Stimulated activated CD8-positive, alpha-beta memory T cell treated with anti-CD3 and anti-CD28 coated beads, Interleukin-4, amount 100 ng/mL, for 48 hours (primary cell): ENCODE data around the gene LRRC2.
"Not testable (repeated sequence)": the region's sequence is repeated elsewhere in the genome, so short reads cannot be mapped to it uniquely, and the experiment has no call there.

Experiments used
- DNase-seq: peaks from one replicate; pipeline ENCODE4 v3.0.0-alpha.2; 2020

Gene LRRC2, protein sequence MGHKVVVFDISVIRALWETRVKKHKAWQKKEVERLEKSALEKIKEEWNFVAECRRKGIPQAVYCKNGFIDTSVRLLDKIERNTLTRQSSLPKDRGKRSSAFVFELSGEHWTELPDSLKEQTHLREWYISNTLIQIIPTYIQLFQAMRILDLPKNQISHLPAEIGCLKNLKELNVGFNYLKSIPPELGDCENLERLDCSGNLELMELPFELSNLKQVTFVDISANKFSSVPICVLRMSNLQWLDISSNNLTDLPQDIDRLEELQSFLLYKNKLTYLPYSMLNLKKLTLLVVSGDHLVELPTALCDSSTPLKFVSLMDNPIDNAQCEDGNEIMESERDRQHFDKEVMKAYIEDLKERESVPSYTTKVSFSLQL

DNA sequence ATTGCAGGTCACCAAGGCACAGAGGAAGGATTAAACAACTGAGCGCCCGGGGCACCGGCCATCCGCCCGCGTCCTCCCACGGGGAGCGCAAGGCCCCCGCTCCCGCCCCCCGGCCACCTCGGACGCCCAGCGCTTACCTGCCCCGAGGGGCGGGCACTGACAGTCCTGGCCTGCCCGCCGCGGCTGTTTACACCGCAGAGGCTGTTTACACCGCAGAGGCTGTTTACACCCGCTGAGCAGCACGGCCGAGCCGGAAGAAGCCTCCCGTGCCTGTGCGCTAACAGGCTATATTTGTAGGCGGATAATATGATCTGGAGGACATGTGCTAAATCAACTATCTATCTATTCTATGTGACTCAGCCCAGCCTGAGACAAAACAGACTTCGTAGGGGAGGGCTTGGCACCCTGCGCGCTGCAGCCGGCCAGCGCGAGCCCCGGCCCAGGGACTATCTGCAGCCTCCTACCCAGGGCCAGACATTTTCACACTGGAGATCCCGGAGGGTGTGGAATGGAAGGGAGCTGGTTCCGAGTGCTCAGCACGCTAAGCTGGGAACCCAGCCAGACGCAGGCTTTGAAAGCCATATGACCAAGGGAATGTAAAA is at the start of gene LRRC2:
LRRC2 (minus strand) TSS at position 263 of the 602 bp plus-strand sequence. CDS start 14,711 bp downstream, outside the sequence.
- no peak for DNase-seq

DNA sequence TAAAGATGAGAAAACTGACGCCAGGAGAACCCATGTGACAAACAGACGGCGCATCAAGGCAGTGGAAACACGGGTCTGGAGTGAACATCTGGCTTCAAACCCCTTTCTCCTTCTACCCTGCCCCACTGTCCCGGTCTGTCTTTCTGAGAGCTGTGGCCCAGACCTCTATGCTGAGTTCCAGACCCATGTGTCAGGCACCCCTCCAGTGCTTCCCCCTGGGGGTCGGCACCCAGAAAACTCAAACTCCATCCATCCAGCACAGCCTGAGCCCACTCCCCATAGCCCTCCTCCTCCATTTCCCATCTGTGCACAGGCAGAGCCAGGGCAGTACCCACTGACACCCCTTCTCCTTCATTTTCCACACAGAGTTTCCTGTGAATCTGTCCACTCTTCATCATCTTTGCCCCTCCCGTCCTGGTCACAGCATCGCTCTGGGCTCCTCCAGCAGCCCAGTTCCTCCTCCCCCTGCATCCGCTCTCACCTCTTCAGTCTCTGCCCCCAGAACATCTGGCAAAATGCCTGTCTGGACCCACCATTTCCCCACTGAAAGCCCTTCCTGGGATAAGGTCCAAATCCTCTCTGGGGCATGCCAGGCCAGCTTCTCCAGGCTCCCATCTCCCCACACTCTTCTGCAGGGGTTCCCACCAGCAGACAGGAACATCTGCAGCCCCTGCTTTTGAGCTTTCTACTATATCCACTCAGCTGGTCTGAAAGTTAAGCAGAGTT is 49.1 kb upstream of the LRRC2 start:
- DNase-seq: no peak

DNA sequence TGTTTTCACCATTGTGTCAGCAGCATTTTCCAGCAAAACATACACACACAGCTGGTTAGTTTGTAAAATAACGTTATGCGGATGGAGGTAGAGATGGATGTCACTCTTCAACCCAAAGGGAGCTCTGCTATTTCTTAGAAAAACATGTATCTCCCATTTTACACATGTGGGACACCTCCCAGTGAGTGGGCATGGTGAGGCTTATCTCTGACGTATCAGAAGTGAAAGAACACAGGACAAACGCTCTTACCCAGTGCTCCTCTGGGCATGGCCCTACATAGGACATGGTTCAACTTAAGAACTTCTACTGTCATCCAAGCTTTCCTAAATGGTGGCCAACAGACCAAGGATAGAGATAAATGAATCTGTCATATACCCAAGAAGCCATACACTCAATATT is 48.3 kb upstream of the LRRC2 start:
- no peak for DNase-seq

DNA sequence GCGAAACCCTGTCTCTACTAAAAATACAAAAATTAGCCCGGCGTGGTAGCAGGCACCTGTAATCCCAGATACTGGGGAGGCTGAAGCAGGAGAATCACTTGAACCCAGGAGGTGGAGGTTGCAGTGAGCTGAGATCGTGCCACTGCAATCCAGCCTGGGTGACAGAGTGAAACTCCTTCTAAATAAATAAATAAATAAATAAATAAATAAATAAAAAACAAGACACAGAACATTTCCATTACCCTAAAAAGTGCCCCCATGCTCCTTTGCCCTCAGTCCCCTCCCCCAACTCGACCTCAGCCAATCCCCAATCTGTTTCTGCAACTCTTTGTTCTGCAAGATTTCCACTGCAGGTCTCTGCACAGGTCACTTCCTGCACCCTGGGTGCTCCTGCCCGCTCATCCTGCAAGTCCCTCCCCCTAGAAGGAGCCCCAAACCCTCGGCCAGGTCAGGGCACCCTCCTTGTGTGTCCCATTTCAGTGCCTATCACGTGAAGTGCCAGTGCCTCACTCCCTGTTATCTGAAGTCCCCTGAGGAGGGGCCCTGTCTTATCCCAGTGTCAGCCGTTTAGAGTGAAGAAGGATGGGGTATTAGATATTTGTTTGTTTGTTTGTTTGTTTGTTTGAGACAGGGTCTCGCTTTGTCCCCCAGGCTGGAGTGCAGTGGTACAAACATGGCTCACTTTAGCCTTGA is 47.4 kb upstream of the LRRC2 start:
- DNase-seq: no peak

DNA sequence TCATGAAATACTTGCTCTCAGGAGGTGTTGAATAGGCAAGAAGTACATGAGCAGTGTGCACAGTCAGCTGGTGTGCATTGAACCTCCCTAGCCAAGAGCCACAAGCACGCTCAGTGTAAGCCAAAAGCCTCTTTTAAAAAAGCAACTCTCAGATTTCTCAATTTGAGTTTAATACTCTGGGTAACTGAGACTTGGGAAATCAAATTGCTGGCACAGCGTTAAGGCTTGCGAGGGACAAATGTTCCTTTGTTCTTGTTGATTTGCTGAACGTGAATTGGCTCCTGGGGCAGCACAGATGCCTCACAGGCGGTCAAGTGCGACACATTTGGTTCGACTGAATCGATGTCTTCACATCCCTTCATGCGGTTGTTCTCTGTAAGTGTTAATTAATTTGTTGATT is 46.2 kb upstream of the LRRC2 start, which contains the start of gene FAM240A:
FAM240A (plus strand) TSS at position 202 of the 400 bp plus-strand sequence; CDS start at position 361, 159 bp downstream.
- DNase-seq: no peak

DNA sequence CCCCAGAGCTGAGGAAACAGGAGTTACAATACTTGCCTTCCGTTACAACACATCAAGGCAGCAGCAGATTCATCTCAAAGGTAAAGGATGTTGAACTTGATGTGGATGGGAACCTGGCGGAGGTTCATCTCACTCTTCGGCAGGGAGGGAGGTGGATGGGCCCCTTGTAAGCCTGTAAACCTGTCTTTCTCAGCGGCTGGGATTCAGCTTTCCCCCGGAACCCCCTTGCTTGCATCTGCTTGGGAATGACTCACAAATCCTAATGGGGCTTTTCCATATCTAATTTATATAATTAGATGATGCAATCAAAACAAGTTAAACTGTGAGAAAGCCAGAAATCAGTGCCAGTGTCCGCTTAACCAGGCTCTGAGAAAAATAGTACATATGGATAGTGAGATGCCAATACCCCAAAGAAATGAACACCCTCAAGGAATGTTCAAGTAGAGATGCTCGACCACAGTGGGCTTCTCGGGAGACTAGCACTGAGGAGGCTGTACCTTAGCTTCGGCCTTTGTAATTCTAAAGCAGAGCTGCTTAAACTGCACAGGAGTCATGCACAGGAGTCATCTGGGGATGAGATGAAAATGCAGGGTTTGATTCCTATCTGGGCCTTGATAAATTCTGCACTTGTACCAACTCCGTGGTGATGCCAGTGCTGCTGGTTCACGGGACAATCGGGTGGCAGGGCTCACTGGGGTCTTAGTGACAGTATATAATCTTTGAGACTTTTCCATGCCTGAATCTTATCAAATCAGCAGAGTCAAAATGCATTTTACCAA is 44.0 kb upstream of the LRRC2 start:
- no peak for DNase-seq

DNA sequence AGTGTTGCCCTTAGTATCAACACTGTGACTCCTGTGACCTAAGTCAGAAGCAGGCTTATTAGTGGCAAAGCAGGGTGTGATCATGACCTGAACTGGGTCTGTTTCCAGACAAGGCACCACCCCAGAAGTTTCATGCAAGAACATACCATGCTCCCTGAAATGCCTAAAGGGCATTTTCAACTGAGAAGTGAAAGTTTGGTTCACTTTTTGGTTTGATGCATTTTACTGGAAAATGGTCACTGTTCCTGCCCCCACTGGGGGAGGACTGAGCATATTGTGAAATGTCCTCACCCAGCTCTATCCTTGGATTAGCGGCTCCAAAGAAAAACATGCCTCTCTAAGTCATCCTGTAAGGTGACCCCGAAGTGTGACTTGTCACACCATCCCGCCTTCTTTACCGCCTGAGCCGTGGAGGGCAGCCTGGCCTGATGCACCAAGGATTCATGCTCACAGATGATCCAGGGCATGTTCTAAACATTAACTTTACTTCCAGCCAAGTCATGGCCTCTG is 43.2 kb upstream of the LRRC2 start:
- DNase-seq: no peak

DNA sequence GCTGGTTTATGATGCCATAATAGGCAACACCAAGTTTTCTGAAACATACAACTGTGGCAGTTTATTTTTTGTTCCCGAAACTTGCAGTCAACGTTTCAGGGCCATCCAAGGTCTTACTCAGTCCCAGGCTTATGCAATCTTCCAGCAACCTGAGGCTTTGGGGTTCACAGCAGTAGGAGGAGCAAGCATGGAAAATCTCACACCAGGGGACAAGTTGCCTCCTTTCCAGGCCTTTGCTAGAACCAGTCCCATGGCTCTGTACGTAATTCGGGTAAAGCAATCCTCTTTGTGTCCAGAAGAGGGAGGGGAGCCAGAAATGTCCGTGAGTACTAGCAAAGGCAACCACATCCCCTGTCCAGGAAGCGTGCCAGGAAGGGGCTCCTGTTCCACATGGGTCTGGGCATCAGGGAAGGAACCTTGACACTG is 41.5 kb upstream of the LRRC2 start:
- no peak for DNase-seq

DNA sequence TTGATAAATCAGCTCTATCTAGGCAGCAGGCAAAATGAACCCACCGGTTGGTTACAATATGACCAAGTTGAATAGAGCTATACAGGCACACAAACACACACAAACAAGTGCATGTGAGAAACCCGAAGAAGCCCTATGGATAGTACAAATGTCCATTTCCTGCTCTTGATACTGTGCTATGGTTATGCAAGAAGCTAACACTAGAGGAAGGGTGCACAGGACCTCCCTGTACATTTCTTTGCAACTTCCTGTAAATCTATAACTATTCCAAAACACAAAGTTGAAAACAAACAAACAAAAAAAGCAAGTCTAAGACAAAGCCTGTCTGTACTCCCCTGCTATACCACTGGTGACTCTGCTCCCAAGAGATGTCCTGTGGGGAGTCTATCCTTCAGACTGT is 38.0 kb upstream of the LRRC2 start:
- DNase-seq: no peak

DNA sequence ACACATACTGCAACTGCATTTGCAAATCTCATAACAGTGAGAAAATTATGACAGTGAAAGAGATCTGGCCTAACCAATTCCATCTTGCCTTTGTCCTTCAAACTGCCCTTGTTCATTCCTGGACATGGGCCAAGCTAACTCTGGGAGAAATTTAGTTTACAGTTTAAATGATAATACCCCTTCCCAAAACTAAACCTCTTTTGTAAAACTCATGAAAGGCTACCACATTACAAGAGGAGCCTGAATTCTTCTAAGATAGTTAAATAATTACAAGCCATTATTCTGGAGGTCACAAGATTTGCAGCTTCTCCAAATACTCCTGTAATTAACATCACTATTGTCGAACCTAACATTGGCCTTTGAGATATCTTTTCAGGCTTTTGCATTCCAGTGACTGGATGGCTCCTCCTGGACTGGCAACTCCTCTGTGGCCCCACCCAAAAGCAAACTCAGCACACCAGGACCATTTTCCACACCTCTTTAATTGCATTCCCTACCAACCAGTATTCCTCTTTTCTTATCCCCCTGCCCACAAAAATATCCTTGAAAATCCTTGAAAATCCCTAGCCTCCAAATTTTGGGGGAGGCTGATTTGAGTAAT is 37.4 kb upstream of the LRRC2 start:
- DNase-seq: no peak

DNA sequence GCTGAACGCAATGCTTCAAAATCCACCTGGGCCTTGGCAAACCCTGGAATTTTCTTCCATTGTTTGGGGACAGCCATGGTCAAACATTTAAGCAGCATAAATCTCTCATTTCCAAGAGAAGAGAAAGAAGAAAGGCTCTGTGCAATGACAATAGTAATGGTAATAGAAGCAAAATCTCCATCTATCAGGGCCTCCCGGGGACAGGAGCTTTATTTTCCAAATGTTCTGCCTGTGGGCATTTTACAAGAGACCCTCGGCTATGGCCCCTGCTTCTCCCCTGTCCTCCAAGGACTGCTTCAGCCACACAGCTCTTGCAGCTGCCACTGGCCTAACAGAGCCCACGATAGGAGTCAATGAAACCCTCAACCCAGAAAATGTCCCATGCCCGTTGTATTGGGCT is 33.5 kb upstream of the LRRC2 start:
- DNase-seq: no peak

DNA sequence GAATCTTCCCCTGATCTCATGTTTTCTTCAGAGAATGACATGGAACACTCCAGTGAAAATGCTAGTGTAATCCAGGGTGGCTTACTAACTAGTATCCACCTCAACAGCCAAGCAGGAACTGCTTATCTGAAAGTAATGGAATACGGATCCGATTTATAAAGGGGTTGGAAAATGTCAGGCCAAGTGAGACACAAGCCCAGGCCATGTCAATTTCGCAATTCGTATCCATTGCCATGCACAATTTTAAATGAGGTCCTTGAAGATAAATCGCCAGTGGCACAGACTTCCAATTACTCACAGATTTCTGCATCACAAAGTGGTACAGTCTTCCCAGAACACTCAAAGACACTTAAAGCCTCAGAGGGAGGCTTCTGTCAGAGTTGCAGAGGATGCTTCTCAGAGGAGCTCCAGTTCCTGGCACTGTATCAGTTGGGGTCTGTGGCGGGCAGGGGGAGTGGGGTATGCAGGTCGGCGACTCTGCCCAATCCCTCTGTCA is 29.8 kb upstream of the LRRC2 start:
- no peak for DNase-seq

DNA sequence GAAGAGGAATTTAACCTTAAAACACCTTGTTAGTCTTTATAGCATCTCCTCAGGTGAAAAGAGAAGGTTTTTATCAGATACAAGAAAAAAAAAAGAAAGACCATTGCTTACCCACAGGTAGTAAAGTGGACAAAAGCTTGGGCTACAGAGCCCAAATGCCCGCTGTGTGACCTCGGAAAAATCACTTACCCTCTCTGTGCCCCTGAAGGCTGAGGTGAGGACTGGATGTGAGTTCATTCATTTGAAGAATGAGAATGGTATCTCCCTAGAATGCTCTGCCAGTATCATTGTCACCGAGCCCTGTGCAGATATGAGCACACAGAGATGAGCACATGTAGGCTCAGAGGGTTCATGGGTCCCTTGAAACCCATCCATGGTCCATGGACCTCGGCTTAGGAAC is 28.6 kb upstream of the LRRC2 start:
- no peak for DNase-seq

DNA sequence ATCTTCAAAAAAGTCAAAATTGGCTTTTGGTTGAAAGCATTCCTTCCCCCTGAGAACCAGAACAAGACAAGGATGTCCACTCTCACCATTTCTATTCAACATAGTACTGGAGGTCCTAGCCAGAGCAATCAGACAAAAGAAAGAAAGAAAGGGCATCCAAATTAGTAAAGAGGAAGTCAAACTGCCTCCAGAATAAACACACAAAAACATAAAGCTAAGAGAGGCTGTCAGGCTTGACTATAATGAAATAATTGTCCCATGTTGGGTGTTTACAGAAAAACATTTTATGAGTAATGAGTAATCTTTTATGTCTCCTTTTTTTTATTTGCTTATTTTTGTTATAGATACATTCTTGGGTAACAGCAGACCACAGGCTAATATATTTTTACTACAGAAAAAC is 27.9 kb upstream of the LRRC2 start:
- DNase-seq: no peak

DNA sequence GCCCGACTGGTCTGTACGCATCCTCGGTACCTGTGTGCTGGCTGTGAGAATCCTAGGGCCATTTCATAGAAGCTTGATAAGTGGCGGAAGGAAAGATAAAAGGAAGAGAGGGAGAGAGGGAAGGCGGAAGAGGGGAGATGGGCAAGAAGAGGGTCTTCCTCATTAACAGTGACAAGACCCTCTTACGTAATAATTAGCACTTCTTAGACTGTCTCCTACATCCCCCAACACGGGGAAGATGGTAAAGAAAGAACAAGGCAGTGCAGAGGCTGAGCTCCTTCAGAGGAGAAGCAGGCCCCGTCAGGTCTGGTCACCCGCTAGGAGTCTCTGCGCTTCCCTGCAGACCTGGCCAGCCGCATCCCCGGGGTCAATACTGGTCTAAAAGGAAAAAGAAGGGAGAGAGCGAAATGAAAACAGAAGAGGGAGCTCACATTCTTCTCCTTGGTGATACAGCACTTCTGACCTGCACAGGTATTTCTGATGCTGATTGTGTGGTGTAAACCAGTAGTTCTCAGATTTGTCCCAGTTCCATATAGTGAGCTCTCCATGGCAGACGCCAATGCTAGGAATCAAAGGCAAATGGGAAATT is 27.3 kb upstream of the LRRC2 start:
- DNase-seq: no peak

DNA sequence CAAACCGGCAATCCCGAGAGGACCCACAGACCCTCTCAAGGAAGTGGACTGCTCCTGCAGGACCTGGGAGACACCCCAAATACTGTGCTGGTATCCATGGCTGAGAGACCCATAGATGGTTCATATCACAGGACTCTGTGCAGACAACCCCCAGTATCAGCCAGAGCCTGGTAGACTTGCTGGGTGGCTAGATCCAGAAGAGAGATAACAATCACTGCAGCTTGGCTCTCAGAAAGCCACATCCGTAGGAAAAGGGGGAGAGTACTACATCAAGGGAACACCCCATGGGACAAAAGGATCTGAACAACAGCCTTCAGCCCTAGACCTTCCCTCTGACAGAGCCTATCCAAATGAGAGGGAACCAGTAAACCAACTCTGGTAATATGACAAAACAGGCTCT is 21.2 kb upstream of the LRRC2 start:
- DNase-seq: not testable (repeated sequence)

DNA sequence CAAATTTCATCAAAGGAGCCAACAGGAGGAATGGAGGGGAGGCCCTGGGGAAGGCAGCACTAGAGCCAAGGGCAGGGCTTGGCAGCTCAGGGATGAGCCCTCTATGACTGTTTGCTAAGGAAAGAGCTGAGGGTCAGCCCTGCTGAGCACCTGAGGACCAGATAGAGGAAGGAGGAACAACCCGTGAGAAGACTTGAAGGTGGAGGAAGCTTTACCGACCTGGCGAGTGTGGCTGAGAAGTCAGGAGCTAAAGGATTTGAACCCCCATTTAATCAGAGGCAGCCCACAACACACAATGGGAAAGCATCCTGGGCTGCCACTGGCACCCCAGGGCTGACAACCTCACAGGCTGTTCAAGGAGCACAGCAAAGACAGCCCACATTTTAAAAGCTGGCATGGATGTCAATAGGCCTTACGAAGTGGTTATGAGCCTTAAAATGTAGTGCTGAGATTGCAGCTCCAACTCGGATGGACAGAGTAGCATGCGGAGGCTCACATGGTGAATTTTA is 20.7 kb upstream of the LRRC2 start:
- DNase-seq: no peak

DNA sequence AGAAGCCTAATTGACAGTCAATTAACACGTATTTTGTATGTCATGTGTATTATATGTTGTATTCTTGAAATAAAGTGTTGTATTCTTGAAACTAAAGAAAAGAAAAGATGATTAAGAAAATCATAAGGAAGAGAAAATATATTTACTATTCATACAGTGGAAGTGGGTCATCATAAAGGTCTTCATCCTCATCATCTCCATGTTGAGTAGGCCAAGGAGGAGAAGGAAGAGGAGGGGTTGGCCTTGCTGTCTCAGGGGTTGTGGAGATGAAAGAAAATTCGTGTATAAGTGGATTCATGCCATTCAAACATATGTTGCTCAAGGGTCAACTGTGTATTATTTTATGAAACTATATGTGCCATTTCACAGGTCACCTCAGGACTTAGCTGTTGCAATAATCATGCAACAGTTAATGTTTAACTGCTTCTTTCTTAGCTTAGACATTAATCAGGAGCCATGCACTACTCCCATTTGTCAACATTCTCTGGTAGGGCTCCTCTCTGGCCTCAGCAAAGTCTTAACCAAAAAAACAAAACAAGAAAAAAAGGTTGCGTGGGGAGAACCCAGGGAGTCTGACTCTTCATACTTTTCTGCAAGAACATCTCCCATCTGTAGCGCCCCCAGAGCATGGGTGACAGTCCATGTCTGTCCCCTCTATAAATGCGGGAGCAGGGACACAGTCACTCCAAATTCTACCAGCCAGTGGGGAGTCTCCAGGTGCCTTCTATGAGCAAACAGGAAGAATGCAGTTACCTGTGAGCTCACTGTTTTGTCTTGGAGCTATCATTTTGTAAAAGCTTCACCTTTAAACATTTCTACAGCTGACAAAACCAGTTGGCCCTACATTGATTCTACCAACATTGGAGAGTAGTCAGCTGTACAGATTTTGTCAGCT is 19.9 kb upstream of the LRRC2 start:
- DNase-seq: no peak

DNA sequence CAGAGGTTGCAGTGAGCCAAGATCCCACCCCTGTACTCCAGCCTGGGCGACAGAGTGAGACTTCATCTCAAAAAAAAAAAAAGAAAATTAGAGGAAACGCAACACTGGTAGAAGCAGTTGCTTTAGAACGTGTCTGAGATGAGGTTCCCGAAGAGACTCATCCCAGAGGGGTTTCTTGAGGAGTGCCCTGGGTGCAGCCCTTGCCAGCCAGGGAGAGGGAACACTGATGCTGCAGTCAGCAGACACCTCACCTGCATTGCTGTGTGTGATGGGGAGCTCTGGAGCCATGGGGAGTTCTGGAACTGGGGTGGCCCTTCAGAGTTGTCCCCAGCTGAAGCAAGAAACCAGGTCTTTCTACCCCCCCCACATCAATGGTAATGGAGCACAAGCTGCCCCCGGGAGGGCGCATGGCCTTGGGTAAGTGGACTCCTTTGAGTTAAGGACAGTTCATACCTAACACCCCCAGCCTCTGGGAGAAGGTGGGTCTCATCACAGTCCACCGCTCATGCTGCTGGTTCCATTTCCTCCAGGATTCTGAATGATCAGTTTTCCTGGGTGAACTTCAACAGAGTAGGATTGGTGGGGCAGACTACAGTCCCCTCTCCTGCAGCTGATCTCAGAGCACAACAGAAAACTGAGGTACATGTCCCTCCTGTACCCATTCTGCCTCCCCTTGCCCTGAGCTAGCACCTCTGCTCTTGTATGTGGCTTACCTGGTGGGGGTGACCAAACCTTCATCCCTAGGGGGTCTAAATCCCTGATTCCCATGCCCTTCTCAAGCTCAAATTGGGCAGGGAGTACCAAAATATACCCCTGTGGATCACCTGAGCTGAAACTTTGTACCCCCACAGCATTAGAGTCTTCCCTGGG is 18.7 kb upstream of the LRRC2 start:
- no peak for DNase-seq
